ENCODE measurements around the gene GNG13.

Gene GNG13

GRCh38 chr16:799948-800833 is at the start of gene GNG13:
GNG13 (minus strand) TSS chr16:800734; CDS start chr16:799077, 1,657 bp downstream.
- Histone ChIP-seq H3K9me3 (ENCODE audit: control insufficient read depth, insufficient read depth, low read length) (no peaks in the 10 kb centered on the region), H3K27ac (ENCODE audit: low read length) (no peak within 1 kb of the TSS), H3K4me3 (ENCODE audit: low read length) (0 out of 2 replicates have a peak within 1 kb of the TSS, but pooled peaks have one; percentile 1), H3K27me3 (ENCODE audit: control insufficient read depth, insufficient read depth, low read length) (no peaks in the 10 kb centered on the region; the same call in 1 of the 2 replicates), H3K36me3 (ENCODE audit: control insufficient read depth, insufficient read depth, low read length) (peaks cover 3% of the 10 kb centered on the region), H3K4me1 (ENCODE audit: control insufficient read depth, insufficient read depth, low read length) (peaks cover 4% of the 10 kb centered on the region; the same call in 1 of the 2 replicates)
- no peak for DNase-seq (ENCODE audit: low read depth, low spot score)
- WGBS (ENCODE audit: insufficient coverage, insufficient read length), result no CpG with 5 or more reads among the region's 57 CpGs

- WGBS (ENCODE audit: insufficient coverage, insufficient read length), result no CpG with 5 or more reads among the region's 44 CpGs
Observed at GRCh38 chr16:848510-849253, 48.1 kb upstream of the GNG13 start.

DNA sequence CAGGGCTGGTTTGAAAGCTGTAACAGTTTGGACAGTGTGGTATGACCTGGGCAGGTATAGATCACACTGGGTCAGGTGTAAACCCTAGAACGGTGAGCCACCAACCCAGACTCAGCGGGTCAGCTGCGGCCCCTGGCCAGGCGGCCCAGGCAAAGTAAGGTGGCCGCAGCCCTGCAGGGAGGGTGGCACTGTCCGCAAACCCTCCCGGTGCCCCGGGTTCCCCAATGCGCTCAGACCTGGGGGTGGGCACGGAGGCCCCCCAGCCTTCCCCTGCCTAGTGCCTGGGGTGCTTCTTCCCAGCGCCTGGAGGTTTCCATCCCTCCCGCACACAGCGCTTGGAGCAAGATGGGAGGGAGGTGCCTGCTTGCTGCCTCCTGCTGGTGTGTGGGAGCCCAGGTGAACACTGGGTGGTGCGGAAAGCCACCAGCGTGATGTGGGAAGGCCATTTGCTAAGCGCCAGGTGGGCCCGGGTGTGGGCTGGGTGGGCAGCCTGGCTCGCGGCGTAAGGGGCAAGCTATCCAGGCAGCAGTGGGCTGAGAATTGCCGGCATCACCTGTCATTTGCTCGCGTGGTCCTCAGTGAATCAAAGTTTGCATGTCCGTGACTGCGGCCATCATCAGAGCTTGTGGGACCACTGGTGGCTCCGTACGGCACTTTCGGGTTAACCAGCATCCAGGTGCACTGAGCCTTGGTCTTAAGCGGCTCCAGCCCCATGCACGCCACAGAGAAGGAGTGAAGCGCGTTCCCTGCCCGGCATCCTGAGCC is 47.3 kb upstream of the GNG13 start:
- peaks cover 2% of the 10 kb centered on the region; the same call in 1 of the 2 replicates for H3K9me3 ChIP-seq (ENCODE audit: control insufficient read depth, insufficient read depth, low read length)
- H3K4me1 ChIP-seq (ENCODE audit: control insufficient read depth, insufficient read depth, low read length), result no peaks in the 10 kb centered on the region; the same call in 1 of the 2 replicates
- H3K4me3 ChIP-seq (ENCODE audit: low read length), result no peak overlapping the region
- WGBS (ENCODE audit: insufficient coverage, insufficient read length), result no CpG with 5 or more reads among the region's 33 CpGs
- H3K27ac ChIP-seq (ENCODE audit: low read length), result no peak overlapping the region
- DNase-seq (ENCODE audit: low read depth, low spot score), result no peak
- H3K36me3 ChIP-seq (ENCODE audit: control insufficient read depth, insufficient read depth, low read length), result no peaks in the 10 kb centered on the region; the same call in 1 of the 2 replicates
- H3K27me3 ChIP-seq (ENCODE audit: control insufficient read depth, insufficient read depth, low read length), result no peaks in the 10 kb centered on the region

More at GRCh38 chr16:848510-849253, 48.1 kb upstream of the GNG13 start:
- Histone ChIP-seq H3K27ac (ENCODE audit: low read length) (no peak overlapping the region), H3K36me3 (ENCODE audit: control insufficient read depth, insufficient read depth, low read length) (no peaks in the 10 kb centered on the region; the same call in 1 of the 2 replicates), H3K9me3 (ENCODE audit: control insufficient read depth, insufficient read depth, low read length) (peaks cover 2% of the 10 kb centered on the region; the same call in 1 of the 2 replicates), H3K4me3 (ENCODE audit: low read length) (no peak overlapping the region), H3K4me1 (ENCODE audit: control insufficient read depth, insufficient read depth, low read length) (no peaks in the 10 kb centered on the region), H3K27me3 (ENCODE audit: control insufficient read depth, insufficient read depth, low read length) (no peaks in the 10 kb centered on the region)
- no peak for DNase-seq (ENCODE audit: low read depth, low spot score)

DNA sequence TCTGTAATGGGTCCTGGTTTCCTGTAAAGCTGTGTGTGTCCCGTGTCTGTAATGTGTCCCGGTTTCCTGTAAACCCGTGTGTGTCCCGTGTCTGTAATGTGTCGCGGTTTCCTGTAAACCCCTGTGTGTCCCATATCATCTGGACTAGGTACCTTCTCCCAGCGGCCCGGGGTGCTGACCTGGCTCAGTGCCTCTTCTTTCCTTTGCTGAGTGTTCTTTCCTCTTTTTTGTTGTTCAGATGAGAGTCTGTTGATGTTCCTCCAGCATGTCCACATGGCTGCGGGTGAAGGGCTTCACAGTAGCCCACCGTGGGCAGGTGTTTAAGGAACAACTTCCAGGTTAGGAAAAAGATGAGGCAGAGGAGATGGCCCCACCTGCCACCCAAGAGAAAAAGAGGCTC is 46.6 kb upstream of the GNG13 start:
- H3K4me3 ChIP-seq (ENCODE audit: low read length), result no peak overlapping the region
- H3K36me3 ChIP-seq (ENCODE audit: control insufficient read depth, insufficient read depth, low read length), result no peaks in the 10 kb centered on the region; the same call in 1 of the 2 replicates
- no peak for DNase-seq (ENCODE audit: low read depth, low spot score)
- no peaks in the 10 kb centered on the region for H3K27me3 ChIP-seq (ENCODE audit: control insufficient read depth, insufficient read depth, low read length)
- WGBS (ENCODE audit: insufficient coverage, insufficient read length), result no CpG with 5 or more reads among the region's 10 CpGs
- peaks cover 2% of the 10 kb centered on the region; the same call in 1 of the 2 replicates for H3K9me3 ChIP-seq (ENCODE audit: control insufficient read depth, insufficient read depth, low read length)
- no peaks in the 10 kb centered on the region; the same call in 1 of the 2 replicates for H3K4me1 ChIP-seq (ENCODE audit: control insufficient read depth, insufficient read depth, low read length)
- no peak overlapping the region for H3K27ac ChIP-seq (ENCODE audit: low read length)

GRCh38 chr16:845351-845745 is 44.8 kb upstream of the GNG13 start:
- no peak overlapping the region for H3K27ac ChIP-seq (ENCODE audit: low read length)
- WGBS (ENCODE audit: insufficient coverage, insufficient read length), result no CpG with 5 or more reads among the region's 26 CpGs
- H3K4me3 ChIP-seq (ENCODE audit: low read length), result no peak overlapping the region
- peaks cover 2% of the 10 kb centered on the region; the same call in 1 of the 2 replicates for H3K9me3 ChIP-seq (ENCODE audit: control insufficient read depth, insufficient read depth, low read length)
- no peak for DNase-seq (ENCODE audit: low read depth, low spot score)
- no peaks in the 10 kb centered on the region; the same call in 1 of the 2 replicates for H3K36me3 ChIP-seq (ENCODE audit: control insufficient read depth, insufficient read depth, low read length)
- H3K4me1 ChIP-seq (ENCODE audit: control insufficient read depth, insufficient read depth, low read length), result no peaks in the 10 kb centered on the region; the same call in 1 of the 2 replicates
- H3K27me3 ChIP-seq (ENCODE audit: control insufficient read depth, insufficient read depth, low read length), result no peaks in the 10 kb centered on the region

DNA sequence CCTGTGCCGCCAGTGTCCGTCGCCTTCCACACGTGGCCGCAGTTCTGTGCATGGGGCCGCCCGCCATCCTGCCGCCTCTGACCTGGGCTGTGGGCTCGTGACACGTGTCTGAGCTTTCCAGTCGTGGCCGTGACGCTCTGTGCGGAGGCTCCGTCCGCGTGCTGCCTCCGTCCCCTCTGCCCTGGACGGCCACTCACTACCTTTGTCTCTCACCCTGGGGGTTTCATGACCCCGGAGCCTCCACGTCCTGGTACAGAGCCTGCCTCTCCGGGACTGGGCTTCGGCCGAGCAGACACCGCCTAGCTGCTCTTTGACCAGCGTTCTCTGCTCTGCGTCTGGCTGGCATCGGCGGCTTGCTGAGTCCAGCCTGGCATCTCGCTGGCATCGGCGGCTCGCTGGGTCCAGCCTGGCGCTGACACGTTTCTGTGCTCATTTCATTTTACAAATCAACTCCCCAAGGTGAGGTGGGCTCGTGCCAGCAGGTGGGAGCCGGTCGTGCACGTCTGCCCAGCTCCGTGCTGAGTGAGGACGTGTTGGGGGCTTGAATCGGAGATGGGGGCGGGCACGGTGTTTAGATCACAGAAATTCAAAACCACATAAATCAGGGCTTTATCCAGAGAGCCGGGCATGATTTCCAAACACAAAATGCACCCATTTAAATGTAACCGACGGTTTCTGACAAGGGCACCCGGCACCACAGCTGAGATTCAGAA is 44.3 kb upstream of the GNG13 start:
- no peaks in the 10 kb centered on the region for H3K27me3 ChIP-seq (ENCODE audit: control insufficient read depth, insufficient read depth, low read length)
- no peaks in the 10 kb centered on the region; the same call in 1 of the 2 replicates for H3K36me3 ChIP-seq (ENCODE audit: control insufficient read depth, insufficient read depth, low read length)
- H3K4me1 ChIP-seq (ENCODE audit: control insufficient read depth, insufficient read depth, low read length), result no peaks in the 10 kb centered on the region; the same call in 1 of the 2 replicates
- DNase-seq (ENCODE audit: low read depth, low spot score), result no peak
- no peaks in the 10 kb centered on the region for H3K9me3 ChIP-seq (ENCODE audit: control insufficient read depth, insufficient read depth, low read length)
- no peak overlapping the region for H3K4me3 ChIP-seq (ENCODE audit: low read length)
- H3K27ac ChIP-seq (ENCODE audit: low read length), result no peak overlapping the region
- no CpG with 5 or more reads among the region's 48 CpGs for WGBS (ENCODE audit: insufficient coverage, insufficient read length)

GRCh38 chr16:843771-844170 is 43.2 kb upstream of the GNG13 start:
- Histone ChIP-seq H3K4me1 (ENCODE audit: control insufficient read depth, insufficient read depth, low read length) (no peaks in the 10 kb centered on the region; the same call in 1 of the 2 replicates), H3K27me3 (ENCODE audit: control insufficient read depth, insufficient read depth, low read length) (no peaks in the 10 kb centered on the region), H3K27ac (ENCODE audit: low read length) (no peak overlapping the region), H3K36me3 (ENCODE audit: control insufficient read depth, insufficient read depth, low read length) (no peaks in the 10 kb centered on the region; the same call in 1 of the 2 replicates), H3K9me3 (ENCODE audit: control insufficient read depth, insufficient read depth, low read length) (no peaks in the 10 kb centered on the region), H3K4me3 (ENCODE audit: low read length) (no peak overlapping the region)
- no CpG with 5 or more reads among the region's 20 CpGs for WGBS (ENCODE audit: insufficient coverage, insufficient read length)
- DNase-seq (ENCODE audit: low read depth, low spot score), result no peak

- Histone ChIP-seq H3K4me3 (ENCODE audit: low read length) (no peak overlapping the region; the same call in 1 of the 2 replicates), H3K27ac (ENCODE audit: low read length) (no peak overlapping the region), H3K4me1 (ENCODE audit: control insufficient read depth, insufficient read depth, low read length) (no peaks in the 10 kb centered on the region; the same call in 1 of the 2 replicates), H3K36me3 (ENCODE audit: control insufficient read depth, insufficient read depth, low read length) (no peaks in the 10 kb centered on the region; the same call in 1 of the 2 replicates), H3K9me3 (ENCODE audit: control insufficient read depth, insufficient read depth, low read length) (no peaks in the 10 kb centered on the region), H3K27me3 (ENCODE audit: control insufficient read depth, insufficient read depth, low read length) (no peaks in the 10 kb centered on the region)
- no peak for DNase-seq (ENCODE audit: low read depth, low spot score)
- no CpG with 5 or more reads among the region's 33 CpGs for WGBS (ENCODE audit: insufficient coverage, insufficient read length)
Observed at GRCh38 chr16:842711-843560, 42.4 kb upstream of the GNG13 start.

GRCh38 chr16:842061-842476 is 41.5 kb upstream of the GNG13 start:
- Histone ChIP-seq H3K27me3 (ENCODE audit: control insufficient read depth, insufficient read depth, low read length) (no peaks in the 10 kb centered on the region), H3K4me1 (ENCODE audit: control insufficient read depth, insufficient read depth, low read length) (no peaks in the 10 kb centered on the region; the same call in 1 of the 2 replicates), H3K27ac (ENCODE audit: low read length) (no peak overlapping the region), H3K9me3 (ENCODE audit: control insufficient read depth, insufficient read depth, low read length) (no peaks in the 10 kb centered on the region), H3K36me3 (ENCODE audit: control insufficient read depth, insufficient read depth, low read length) (no peaks in the 10 kb centered on the region), H3K4me3 (ENCODE audit: low read length) (no peak overlapping the region)
- no peak for DNase-seq (ENCODE audit: low read depth, low spot score)
- WGBS (ENCODE audit: insufficient coverage, insufficient read length), result no CpG with 5 or more reads among the region's 19 CpGs

All from iPS DF 6.9 (cell line).